HEK293T (cell line): ENCODE data around the gene HESX1.

ENCODE experiments used
- CTCF ChIA-PET: fragments of 350-600 bp; formaldehyde crosslinking; extraction: SDS; loops from one replicate; lab custom pipeline; 2021; ENCODE audit warnings: antibody characterized with exemption, inconsistent platforms; lab: Yijun Ruan, JAX
- POLR2A ChIA-PET: fragments of 350-600 bp; formaldehyde crosslinking; extraction: SDS; loops from one replicate; lab custom pipeline; 2020; ENCODE audit warnings: antibody characterized with exemption, inconsistent platforms; lab: Yijun Ruan, JAX
- DNase-seq: peaks from one replicate; pipeline ENCODE4 v3.0.0; 2012; ENCODE audit warnings: mixed read lengths; ENCODE audit errors: extremely low spot score
- ARNT ChIP-seq: fragments of 450-650 bp; IDR thresholded peaks from 2 replicates; pipeline ENCODE4 v1.6.1; 2017; ENCODE audit warnings: mild to moderate bottlenecking
- BHLHE40 ChIP-seq: fragments of 450-650 bp; IDR thresholded peaks from 2 replicates; pipeline ENCODE4 v1.6.1; 2016; ENCODE audit warnings: mild to moderate bottlenecking, moderate library complexity, borderline replicate concordance
- CTBP1 ChIP-seq: fragments of 450-650 bp; IDR thresholded peaks from 2 replicates; pipeline ENCODE4 v1.6.1; 2016; ENCODE audit warnings: borderline replicate concordance
- ELF4 ChIP-seq: fragments of 450-650 bp; IDR thresholded peaks from 2 replicates; pipeline ENCODE4 v1.6.1; 2017; ENCODE audit warnings: antibody characterized with exemption
- FOXA1 ChIP-seq: fragments of 450-650 bp; IDR thresholded peaks from 2 replicates; pipeline ENCODE4 v1.6.1; 2016; ENCODE audit warnings: mild to moderate bottlenecking
- FOXK2 ChIP-seq: fragments of 450-650 bp; IDR thresholded peaks from 2 replicates; pipeline ENCODE4 v1.6.1; 2016; ENCODE audit warnings: mild to moderate bottlenecking
- FOXM1 ChIP-seq: fragments of 450-650 bp; IDR thresholded peaks from 2 replicates; pipeline ENCODE4 v1.6.1; 2017; ENCODE audit warnings: mild to moderate bottlenecking, borderline replicate concordance
- HDGF ChIP-seq: fragments of 450-650 bp; IDR thresholded peaks from 2 replicates; pipeline ENCODE4 v1.6.1; 2017; ENCODE audit warnings: antibody characterized with exemption, borderline replicate concordance
- L3MBTL2 ChIP-seq: fragments of 450-650 bp; conservative IDR thresholded peaks from 2 replicates; pipeline ENCODE4 v1.6.1; 2016; ENCODE audit warnings: mild to moderate bottlenecking
- LEF1 ChIP-seq: fragments of 450-650 bp; IDR thresholded peaks from 2 replicates; pipeline ENCODE4 v1.6.1; 2017; ENCODE audit warnings: mild to moderate bottlenecking, borderline replicate concordance
- NFRKB ChIP-seq: fragments of 450-650 bp; IDR thresholded peaks from 2 replicates; pipeline ENCODE4 v1.6.1; 2016; ENCODE audit warnings: mild to moderate bottlenecking, moderate library complexity
- SP1 ChIP-seq: fragments of 450-650 bp; IDR thresholded peaks from 2 replicates; pipeline ENCODE4 v1.6.1; 2017
- SUZ12 ChIP-seq: fragments of 450-650 bp; IDR thresholded peaks from 2 replicates; pipeline ENCODE4 v1.6.1; 2016; ENCODE audit warnings: mild to moderate bottlenecking
- TARDBP ChIP-seq: fragments of 450-650 bp; IDR thresholded peaks from 2 replicates; pipeline ENCODE4 v1.6.1; 2016
- ZNF384 ChIP-seq: fragments of 450-650 bp; IDR thresholded peaks from 2 replicates; pipeline ENCODE4 v1.6.1; 2016
- TF ChIP-seq, protein P1 (sequence below): fragments of 450-650 bp; IDR thresholded peaks from 2 replicates; pipeline ENCODE4 v1.6.1; 2016

Gene HESX1

DNA sequence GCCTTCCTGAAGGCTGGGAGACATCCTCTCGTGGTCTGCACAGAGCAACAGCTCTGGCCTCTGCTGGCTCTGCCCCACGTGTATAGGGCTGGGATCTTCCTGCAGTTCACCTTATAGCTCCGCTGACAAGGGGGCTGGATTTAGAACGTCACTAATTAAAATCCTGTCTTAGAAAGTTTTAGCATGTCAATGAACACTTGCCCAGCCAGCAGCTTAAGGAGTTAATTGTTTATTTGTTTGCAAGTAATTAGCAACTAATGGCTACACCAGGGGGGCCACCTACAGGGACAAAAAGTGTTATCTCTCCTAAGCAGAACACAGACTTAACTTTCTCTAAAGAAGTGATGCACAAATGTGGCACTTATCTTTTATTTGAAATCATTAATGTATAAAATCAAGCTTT lies at the start of gene HESX1:
Gene HESX1, minus strand, starts transcription at position 84 of the 403 bp plus-strand sequence. Its CDS starts 60 bp downstream, at position 24.
- CTCF ChIA-PET, result interaction anchor here (0.9 kb wide), 1 partner anchor 10 kb away, joined by 3 read pairs; no protein-coding TSS in a partner anchor
- no peak for DNase-seq
- POLR2A ChIA-PET, result no interaction called here
- TF ChIP-seq, protein P1, sequence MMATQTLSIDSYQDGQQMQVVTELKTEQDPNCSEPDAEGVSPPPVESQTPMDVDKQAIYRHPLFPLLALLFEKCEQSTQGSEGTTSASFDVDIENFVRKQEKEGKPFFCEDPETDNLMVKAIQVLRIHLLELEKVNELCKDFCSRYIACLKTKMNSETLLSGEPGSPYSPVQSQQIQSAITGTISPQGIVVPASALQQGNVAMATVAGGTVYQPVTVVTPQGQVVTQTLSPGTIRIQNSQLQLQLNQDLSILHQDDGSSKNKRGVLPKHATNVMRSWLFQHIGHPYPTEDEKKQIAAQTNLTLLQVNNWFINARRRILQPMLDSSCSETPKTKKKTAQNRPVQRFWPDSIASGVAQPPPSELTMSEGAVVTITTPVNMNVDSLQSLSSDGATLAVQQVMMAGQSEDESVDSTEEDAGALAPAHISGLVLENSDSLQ, result no peak
- no peak for TF ChIP-seq L3MBTL2
- no peak for TF ChIP-seq FOXA1
- TF ChIP-seq ZNF384, result no peak
- no peak for TF ChIP-seq ARNT
- TF ChIP-seq LEF1, result no peak
- TF ChIP-seq TARDBP, result no peak
- no peak for TF ChIP-seq CTBP1

DNA sequence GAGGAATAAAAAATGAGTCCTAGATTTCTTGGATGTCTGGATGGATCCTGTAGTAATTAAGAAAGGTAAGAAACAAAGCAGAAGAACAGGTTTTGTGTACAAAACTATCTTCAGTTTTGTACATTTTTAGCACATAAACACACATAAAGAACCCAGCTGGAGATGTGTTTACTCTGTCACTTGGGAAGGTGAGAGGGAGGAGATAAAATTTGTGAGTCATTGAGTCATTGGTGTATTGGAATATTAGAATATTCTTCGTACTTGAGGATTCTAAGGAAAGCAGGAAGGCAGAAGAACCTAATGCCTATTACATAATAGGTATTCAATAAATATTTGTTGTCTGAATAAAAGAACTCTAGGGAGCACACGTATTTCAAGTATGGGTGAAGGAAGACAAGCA lies 45.2 kb upstream of the HESX1 start:
- TF ChIP-seq, protein P1, result no peak
- TF ChIP-seq SUZ12, result no peak
- TF ChIP-seq ARNT, result no peak
- no peak for TF ChIP-seq FOXK2
- TF ChIP-seq NFRKB, result no peak
- no peak for TF ChIP-seq TARDBP
- DNase-seq, result no peak
- CTCF ChIA-PET, result no interaction called here
- POLR2A ChIA-PET, result no interaction called here

DNA sequence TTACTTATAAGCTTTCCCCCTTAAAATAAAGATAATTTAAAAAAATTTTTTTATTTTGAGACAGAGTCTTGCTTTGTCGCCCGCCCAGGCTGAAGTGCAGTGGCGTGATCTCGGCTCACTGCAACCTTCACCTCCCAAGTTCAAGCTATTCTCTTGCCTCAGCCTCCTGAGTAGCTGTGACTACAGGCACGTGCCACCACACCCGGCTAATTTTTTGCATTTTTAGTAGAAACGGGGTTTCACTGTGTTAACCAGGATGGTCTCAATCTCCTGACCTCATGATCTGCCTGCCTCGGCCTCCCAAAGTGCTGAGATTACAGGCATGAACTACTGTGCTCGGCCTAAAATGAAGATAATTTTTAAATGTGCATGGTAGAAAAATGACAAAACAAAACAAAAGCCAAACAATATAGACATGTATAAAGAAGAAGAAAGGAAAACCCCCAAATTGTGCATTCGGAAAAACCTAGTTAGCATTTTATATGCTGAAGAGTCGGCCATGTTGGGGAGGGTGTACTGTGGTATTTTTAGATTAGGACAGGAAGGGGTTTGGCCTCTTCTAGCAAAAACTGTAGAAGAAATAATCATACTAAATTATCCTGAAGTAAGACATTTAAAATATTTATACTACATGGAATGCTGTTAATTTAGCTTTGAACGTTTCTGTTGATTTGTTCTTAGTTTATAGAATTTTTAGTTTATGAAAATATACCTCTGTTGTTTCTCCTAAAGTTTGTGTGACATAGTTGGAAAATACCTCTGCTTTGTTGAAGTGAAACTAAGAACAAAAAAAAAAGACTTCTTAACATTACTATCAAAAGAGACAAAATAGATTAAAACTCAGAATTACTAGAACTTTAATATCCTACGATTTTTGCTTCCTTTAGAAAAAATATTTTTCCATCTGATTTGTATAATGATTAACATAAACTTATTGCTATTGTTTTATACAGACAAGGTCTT lies 35.1 kb upstream of the HESX1 start:
- no peak for DNase-seq
- ChIA-PET CTCF (interaction anchor here (0.7 kb wide), 2 partner anchors 25 to 435 kb away, joined by 3 to 4 read pairs; no protein-coding TSS in a partner anchor), POLR2A (no interaction called here)
- TF ChIP-seq FOXM1 (no peak), ARNT (no peak), NFRKB (no peak), LEF1 (no peak), HDGF (no peak), ZNF384 (no peak), BHLHE40 (no peak), SUZ12 (no peak), FOXA1 (no peak), TARDBP (no peak), ELF4 (no peak), FOXK2 (no peak), CTBP1 (no peak), SP1 (no peak), L3MBTL2 (no peak)
- TF ChIP-seq, protein P1, result no peak

DNA sequence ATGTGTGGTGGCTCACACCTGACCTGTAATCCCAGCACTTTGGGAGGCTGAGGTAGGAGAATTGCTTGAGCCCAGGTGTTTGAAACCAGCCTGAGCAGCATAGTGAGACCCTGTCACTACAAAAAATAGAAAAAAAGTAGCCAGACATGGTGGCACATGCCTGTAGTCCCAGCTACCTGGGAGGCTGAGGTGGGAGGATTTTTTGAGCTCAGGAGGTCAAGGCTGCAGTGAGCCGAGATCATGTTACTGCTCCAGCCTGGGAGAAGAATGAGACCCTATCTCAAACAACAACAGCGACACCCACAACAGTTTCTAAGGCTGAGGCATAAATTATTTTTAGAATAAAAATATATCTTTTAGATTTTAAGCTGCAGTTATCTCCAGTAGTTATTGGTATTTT lies 34.0 kb upstream of the HESX1 start:
- POLR2A ChIA-PET, result no interaction called here
- TF ChIP-seq HDGF (no peak), FOXK2 (no peak), BHLHE40 (no peak), ELF4 (no peak), FOXA1 (no peak), SUZ12 (no peak), ZNF384 (no peak), ARNT (no peak), CTBP1 (no peak), LEF1 (no peak)
- CTCF ChIA-PET, result interaction anchor here (0.7 kb wide), 1 partner anchor 434 kb away, joined by 4 read pairs; no protein-coding TSS in a partner anchor
- no peak for DNase-seq

DNA sequence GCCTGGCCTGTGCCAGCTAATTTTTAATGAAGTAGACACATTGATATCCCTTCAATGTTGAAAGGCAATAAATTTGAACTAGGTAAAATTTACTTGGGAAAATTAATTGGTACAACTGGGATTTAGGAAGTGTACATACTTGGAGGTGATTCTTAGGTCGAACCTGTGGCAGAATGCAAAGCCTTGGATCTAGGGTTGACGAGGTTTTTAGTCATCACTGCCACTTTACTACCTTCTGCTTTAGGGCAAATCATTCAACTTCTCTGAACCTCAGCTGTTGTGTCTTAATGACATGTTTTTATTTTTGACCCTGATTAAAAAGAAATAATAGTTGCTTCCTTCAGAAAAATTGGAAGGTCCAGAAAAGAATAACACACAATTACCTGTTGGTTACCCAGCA lies 30.2 kb upstream of the HESX1 start:
- no peak for DNase-seq
- ChIA-PET CTCF (no interaction called here), POLR2A (no interaction called here)
- TF ChIP-seq ARNT (no peak), ELF4 (no peak), TARDBP (no peak), FOXA1 (no peak), FOXM1 (no peak), L3MBTL2 (no peak), LEF1 (no peak), ZNF384 (no peak), SP1 (no peak), SUZ12 (no peak), NFRKB (no peak), HDGF (no peak), BHLHE40 (no peak), FOXK2 (no peak), CTBP1 (no peak)
- TF ChIP-seq, protein P1, result no peak
